GM12874 (cell line): Measurements from ENCODE around the gene DDX54.
A peak's percentile ranks its signal among the peaks of the same experiment; 100 is the strongest.

ENCODE experiments used
- TF ChIP-seq, protein P1 (sequence below): IDR thresholded peaks from 2 replicates; pipeline ENCODE4 v1.5.1; 2011; ENCODE audit warnings: low read depth, mild to moderate bottlenecking, control low read depth, low read length, moderate library complexity; ENCODE audit not compliant: insufficient read depth

Gene DDX54

GRCh38 chr12:113201187-113202177 is 16.2 kb upstream of the DDX54 start:
- TF ChIP-seq, protein P1, sequence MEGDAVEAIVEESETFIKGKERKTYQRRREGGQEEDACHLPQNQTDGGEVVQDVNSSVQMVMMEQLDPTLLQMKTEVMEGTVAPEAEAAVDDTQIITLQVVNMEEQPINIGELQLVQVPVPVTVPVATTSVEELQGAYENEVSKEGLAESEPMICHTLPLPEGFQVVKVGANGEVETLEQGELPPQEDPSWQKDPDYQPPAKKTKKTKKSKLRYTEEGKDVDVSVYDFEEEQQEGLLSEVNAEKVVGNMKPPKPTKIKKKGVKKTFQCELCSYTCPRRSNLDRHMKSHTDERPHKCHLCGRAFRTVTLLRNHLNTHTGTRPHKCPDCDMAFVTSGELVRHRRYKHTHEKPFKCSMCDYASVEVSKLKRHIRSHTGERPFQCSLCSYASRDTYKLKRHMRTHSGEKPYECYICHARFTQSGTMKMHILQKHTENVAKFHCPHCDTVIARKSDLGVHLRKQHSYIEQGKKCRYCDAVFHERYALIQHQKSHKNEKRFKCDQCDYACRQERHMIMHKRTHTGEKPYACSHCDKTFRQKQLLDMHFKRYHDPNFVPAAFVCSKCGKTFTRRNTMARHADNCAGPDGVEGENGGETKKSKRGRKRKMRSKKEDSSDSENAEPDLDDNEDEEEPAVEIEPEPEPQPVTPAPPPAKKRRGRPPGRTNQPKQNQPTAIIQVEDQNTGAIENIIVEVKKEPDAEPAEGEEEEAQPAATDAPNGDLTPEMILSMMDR, result no peak

DNA sequence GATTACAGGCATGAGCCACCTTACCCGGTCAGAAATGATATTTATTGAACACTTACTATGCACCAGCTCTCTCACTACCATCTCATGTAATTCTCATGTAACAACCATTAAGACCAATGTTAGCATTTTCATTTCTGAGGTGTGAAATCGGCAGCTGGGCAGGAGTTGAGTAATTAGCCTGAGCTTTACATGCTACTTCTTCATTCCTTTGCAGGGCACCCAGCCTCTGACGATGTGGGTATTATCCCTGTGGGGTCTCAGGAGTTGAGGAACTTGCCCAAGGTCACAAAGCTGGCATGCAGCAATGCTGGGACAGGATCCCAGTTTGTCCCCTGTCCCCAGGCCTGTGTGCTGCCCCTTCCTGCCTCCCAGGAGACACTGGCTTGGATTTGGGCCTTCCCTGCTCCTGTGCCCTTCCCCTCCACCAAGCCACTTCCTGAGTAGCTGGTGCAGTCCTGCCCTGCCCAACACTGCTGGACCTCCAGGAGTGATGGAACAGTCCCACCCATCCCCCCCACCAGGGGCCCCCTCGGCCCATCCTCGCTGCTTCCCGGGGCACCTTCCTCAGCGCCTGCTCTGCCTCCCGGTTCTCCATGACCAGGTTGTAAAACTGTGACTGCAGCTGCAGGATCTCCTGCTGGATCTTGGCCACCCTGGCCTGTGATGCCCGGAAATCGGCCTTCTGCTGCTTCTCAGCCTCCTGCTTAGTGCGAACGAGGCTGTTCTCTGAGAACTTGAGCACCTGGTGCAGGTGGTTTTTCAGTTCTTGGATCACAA is 14.9 kb upstream of the DDX54 start:
- TF ChIP-seq, protein P1, result no peak

DNA sequence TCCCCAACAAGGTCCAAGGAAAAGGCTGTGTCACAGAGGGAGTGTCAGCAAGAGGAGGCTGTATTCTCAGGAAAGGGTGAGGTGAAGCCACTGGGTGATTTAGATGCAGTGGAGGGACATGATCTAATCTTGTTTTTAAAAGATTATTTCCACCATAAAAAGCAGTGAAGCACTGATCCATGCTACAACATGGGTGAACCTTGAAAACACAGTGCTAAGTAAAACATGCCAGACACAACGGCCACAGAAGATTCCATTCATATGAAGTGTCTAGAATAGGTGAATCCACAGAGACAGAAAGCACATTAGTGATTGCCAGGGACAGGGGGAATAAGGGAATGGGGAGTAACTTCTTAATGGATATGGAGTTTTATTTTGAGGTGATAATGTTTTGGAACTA is 13.0 kb upstream of the DDX54 start:
- TF ChIP-seq, protein P1, result no peak

DNA sequence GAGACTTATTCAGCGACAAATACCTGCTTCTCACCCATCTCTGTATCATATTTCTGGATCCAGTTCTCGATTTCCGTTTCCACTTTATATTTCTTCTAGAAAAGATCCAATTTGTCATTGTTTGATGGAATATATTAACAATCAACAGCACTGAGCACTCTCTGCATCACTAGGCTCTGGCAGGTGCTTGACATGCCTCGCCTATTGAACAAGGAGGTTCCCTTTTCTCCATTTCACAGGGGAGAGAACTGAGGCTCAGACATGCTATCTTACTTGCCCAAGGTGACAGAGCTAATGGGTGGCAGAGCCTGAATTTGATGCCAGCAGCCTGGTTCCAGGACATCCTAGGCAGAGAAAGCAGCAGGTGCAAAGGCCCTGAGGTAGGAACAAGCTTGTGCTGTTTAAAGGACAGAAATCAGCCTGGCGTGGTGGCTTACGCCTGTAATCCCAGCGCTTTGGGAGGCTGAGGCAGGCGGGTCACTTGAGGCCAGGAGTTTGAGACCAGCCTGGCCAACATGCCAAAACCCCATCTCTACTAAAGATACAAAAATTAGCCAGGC is 12.3 kb upstream of the DDX54 start:
- TF ChIP-seq, protein P1, result no peak

GRCh38 chr12:113196990-113197389 is 11.7 kb upstream of the DDX54 start:
- TF ChIP-seq, protein P1, result peak; percentile 77

DNA sequence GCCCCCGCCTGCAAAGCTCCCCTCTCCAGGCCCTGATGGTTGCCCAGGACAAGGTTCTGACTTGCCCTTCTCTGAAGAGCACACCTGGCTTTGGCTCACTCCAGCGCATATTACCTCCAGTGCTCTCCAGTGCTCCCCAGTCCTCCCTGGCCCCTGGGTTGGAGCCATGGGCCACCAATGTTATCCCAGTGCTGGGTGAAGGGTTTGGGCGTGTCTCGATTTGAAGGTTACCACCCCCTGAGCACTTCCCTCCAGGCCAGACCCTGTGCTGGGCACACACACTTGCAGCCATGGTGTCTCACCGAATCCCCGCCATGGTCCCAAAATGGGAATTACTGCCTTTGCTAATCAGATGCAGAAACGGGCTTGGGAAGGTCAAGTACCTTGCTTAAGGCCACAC is 11.3 kb upstream of the DDX54 start:
- TF ChIP-seq, protein P1, result no peak

DNA sequence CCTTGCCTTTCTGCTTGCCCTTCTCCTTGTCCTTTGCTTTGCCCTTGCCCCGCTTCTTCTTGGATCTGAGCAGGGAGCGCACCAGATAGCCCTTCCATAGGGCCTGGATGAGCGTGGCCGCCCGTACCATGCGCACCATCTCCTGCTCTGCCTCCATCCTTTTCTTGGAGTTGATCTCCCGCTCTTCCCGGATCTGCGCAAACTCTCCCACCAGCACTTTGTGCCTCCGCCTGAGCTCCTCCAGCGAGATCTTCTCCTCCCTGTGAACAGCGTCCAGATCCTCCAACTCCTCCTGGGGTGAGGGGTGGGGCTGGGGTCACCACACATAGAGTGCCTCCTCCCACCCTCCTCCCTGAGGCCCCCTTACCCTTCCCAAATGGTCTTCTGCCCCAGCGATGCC is 10.3 kb upstream of the DDX54 start:
- TF ChIP-seq, protein P1, result no peak
